GM18858 (cell line): ENCODE measurements around the gene PTPRG.

Source experiments
- ATAC-seq: cut with Tn5 transposase; IDR thresholded peaks from one replicate; pipeline ENCODE4 v1.9.1; 2021; ENCODE audit not compliant: unreplicated experiment

The PTPRG gene

GRCh38 chr3:61981060-61981459 lies 419.7 kb downstream of the PTPRG start:
- no peak for ATAC-seq

- ATAC-seq, result no peak
These were observed 422.1 kb downstream of the PTPRG start for GRCh38 chr3:61983479-61983878.

- ATAC-seq, result no peak
These were observed 423.6 kb downstream of the PTPRG start for GRCh38 chr3:61985020-61985419.

GRCh38 chr3:61986473-61986872 lies 425.1 kb downstream of the PTPRG start:
- ATAC-seq, result no peak

- ATAC-seq, result no peak
These were observed 428.3 kb downstream of the PTPRG start for GRCh38 chr3:61989681-61990080.

GRCh38 chr3:61990327-61991027 lies 429.1 kb downstream of the PTPRG start:
- no peak for ATAC-seq

GRCh38 chr3:61991706-61992105 lies 430.3 kb downstream of the PTPRG start:
- no peak for ATAC-seq

- ATAC-seq, result no peak
These were observed 435.0 kb downstream of the PTPRG start for GRCh38 chr3:61996366-61996765.

GRCh38 chr3:61997101-61997500 lies 435.7 kb downstream of the PTPRG start:
- ATAC-seq, result no peak

- ATAC-seq, result no peak
These were observed 442.5 kb downstream of the PTPRG start for GRCh38 chr3:62003835-62004234.

- no peak for ATAC-seq
These were observed 445.7 kb downstream of the PTPRG start for GRCh38 chr3:62007036-62007435.

GRCh38 chr3:62010989-62011388 lies 449.6 kb downstream of the PTPRG start:
- ATAC-seq, result no peak

GRCh38 chr3:62011666-62012065 lies 450.3 kb downstream of the PTPRG start:
- no peak for ATAC-seq

- no peak for ATAC-seq
These were observed 452.6 kb downstream of the PTPRG start for GRCh38 chr3:62013951-62014350.

GRCh38 chr3:62015111-62015510 lies 453.7 kb downstream of the PTPRG start:
- ATAC-seq, result no peak

- no peak for ATAC-seq
These were observed 458.5 kb downstream of the PTPRG start for GRCh38 chr3:62019906-62020305.

GRCh38 chr3:62020706-62021105 lies 459.3 kb downstream of the PTPRG start:
- ATAC-seq, result no peak

- ATAC-seq, result no peak
These were observed 460.9 kb downstream of the PTPRG start for GRCh38 chr3:62022312-62022711.

GRCh38 chr3:62024882-62025281 lies 463.5 kb downstream of the PTPRG start:
- ATAC-seq, result no peak

- ATAC-seq, result no peak
These were observed 464.5 kb downstream of the PTPRG start for GRCh38 chr3:62025913-62026312.

- ATAC-seq, result no peak
These were observed 465.9 kb downstream of the PTPRG start for GRCh38 chr3:62027241-62027640.

GRCh38 chr3:62027796-62028195 lies 466.4 kb downstream of the PTPRG start:
- no peak for ATAC-seq

GRCh38 chr3:62028236-62028635 lies 466.9 kb downstream of the PTPRG start:
- ATAC-seq, result no peak
